Stimulated activated CD8-positive, alpha-beta memory T cell treated with anti-CD3 and anti-CD28 coated beads, Interleukin-12 subunit alpha, Interleukin-12 subunit beta, amount 100 ng/mL, for 4 hours (primary cell): ENCODE results near the gene APMAP.

ENCODE experiments used
- DNase-seq: peaks from one replicate; pipeline ENCODE4 v3.0.0-alpha.2; 2020; ENCODE audit warnings: low read depth

The APMAP gene

DNA sequence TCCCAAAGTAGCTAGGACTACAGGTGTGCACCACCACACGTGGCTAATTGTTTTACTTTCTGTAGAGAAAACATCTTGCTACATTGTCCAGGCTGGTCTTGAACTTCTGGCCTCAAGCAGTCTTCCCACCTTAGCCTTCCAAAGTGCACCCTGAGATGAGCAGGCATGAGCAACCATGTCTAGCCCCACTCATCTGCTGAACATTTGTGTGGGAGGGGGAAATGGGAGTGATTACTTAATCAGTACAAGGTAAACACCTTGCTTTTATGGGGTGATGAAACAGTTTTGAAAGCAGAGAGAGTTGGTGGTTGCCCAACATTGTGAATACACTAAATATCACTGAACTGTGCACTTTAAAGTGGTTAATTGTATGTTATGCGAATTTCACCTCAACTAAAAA is 5.3 kb downstream of the APMAP start:
- no peak for DNase-seq

DNA sequence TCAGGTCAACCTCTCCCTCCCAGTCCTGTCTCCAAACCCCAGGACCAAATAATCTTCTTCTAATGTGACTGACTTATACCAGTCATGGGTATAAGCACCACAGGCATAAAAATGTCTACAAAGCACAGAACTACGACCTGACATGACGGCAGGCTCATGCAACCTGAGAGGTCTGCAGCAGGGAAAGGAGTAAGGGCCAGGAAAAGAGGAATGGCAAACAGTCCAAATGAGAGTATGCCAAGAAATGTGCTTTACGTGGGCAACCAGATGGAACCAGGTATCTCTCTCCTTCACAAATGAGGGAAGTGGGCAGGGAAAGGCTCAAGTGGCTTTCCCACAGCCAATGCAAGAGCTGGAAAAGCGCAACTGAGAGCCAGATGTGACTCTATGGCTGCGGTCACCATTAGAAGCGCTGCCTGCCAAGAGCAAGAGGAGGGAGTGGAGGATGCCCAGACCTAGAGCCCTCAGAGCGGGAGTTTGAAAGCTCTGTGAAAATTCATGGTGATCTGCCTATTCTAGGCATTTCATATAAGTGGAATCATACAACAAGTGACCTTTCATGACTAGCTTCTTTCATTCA is 6.0 kb downstream of the APMAP start:
- DNase-seq = no peak

DNA sequence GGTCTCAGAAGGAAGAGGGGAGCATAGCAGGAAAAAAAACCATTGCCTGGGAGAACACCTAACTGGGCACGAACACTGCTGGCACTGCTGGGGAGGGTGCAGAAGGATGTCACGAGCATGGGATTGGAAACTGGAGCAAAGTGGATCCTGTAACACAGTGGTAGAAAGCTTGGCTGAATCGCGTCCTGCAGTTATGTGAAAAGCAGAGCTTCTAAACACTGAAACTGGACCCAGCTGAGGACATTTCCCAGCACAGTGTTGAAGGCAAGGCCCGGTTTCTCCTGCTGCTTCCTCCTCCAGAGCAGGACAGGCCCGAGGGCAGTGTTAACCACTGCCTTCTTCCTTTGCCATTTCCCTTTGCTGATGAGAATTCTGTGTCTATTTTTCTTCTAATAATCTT is 6.7 kb downstream of the APMAP start:
- no peak for DNase-seq

DNA sequence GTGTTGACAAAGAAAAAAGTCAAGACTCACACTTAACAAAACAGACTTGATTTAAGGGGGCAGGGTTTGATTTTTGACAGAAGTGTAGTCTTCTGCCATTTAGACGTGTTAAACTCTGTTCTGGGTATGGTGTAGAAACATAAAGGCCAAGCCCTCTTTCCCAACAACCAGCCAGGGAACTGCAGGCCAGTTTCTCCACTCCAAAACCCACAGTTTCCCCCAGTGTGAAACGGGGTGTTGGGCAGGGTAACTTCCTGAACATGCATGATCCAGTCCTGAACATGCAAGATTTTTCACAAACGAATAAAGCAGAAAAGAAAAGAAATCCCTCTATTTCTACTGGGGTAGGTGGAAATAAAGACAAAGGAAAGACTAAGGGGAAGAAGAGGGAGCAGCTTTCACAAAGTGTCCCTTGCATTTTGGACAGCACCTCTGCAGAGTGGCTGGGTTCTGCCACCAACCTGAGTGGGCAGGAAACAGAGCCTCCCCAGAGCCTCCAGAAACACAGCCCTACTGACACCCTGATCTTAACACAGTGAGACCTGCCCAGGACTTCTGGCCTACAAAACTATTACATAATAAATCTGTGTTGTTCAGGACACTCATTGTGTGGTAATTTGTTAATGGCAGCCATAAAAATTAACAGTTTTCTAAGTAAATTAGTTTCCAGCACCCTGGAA is 7.5 kb downstream of the APMAP start:
- DNase-seq = no peak

DNA sequence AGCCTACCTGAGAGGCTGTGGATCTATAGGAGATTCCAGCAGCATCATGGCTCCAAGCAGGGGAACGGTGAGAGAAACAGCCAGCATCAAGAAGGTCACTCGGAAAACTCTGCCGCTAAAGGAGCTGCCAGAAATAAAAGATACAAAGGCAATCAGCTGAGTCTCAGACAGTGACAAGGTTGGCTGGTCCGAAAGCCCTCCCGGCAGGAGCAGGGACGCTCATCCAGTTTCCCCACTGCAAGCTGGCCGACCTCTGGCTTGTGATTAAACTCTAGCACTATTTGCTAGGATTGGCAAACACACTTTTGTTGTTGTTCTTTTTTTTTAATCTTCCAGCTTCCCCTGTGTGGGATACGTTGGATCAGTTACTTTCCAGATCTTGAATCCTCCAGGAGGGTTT is 8.7 kb downstream of the APMAP start:
- DNase-seq = no peak

DNA sequence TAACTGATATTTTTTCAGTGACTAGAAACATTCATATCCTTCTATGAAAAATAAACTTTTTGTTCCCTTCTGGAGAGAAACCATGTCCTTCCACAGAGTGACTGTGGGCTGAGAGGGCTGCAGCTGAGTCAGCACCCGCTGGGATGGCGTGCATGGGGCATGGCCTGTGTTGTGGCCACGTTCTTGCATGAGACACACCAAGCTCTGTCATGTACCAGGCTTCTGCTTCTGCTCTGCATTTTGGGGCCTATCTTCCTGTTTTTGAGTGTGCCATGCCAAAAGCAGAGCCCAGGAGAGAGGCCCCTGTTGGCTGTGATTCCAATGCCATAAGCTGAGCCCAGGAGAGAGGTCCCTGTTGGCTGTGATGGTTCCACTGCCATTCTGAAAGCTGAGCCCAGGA is 10.8 kb downstream of the APMAP start:
- DNase-seq = no peak

DNA sequence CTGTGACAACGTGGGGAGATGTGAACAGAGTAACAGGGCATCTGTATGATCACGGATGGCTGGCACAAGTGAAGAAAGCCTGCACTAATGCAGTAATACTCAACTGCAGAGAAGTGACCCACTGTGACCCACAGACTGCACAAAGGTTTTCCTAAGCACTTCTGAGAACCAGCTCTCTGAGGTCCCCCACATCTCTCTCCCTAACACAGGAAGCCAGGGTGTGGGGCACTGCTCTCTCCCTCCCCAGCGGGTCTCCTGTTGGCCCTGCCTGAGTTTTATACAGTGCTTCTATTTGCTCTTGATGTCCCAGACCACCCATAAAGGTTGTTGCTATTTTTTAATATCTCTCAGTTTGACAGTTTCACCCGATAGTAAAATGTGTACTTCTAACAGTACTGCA is 11.3 kb downstream of the APMAP start:
- no peak for DNase-seq

DNA sequence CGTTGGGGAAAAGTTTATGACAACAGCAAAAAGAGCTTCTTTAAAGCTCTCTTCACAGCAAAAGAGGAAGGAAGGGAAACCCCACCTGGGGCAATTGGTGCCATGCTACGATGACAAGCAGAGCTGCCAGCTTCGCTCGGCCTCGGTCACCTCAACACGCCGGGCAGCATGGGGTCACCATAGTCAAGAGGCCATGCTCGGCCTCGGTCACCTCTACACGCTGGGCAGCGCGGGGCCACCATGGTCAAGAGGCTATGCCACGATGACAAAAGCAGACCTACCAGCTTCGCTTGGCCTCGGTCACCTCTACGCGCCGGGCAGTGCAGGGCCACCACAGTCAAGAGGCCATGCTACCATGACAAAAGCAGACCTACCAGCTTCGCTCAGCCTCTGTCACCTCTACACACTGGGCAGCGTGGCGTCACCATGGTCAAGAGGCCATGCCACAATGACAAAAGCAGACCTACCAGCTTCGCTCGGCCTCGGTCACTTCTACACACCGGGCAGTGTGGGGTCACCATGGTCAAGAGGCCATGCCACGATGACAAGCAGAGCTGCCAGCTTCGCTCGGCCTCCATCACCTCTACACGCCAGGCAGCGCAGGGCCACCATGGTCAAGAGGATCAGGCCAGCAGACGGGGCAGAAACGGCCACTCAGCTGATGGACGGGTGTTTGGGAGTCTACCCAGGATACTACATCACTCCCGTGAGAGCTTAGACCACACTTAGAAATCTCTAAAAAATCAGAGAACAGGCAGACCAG is 12.1 kb downstream of the APMAP start:
- DNase-seq = no peak

DNA sequence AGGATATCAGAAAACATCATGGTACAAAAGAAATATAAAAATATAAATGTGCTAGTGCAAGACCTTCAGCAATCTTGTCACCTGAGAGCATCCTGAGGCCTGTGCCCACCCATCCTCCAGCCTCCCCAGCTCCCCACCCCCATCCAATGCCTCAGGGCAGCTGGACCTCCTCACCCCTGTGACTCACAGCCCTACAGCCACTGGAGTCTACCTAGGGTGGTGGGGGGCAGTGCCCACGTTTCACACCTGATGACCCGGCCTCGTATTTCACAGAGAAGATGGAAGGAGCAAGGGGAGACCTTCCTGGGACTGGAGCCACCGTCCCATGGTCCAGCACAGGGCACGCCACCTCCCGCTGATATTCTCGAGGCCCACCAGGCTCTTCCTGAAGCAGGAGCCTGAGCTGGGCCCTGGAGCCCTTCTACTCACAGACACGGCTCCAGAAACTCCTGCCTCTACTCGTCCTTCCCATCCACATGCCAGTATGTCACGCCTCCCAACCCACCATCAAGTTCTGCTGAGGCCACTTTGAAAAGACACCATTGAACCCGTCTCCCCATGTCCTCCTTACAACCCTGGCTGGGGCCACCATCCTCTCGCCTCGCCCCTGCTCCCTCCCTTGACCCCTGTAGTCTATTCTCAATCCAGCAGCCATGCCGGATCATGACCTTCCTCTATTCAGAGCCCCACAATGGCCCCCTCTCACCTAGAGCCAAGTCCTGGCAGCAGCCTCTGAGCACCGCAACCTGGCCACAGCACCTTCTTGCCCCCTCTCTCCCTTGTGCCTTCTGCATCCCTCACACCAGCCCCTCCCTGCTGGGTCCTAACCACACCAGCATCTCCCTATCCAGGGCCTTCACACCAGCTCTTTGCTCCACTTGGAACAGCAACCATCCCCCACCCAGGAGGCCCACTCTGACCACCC is 13.3 kb downstream of the APMAP start:
- no peak for DNase-seq

DNA sequence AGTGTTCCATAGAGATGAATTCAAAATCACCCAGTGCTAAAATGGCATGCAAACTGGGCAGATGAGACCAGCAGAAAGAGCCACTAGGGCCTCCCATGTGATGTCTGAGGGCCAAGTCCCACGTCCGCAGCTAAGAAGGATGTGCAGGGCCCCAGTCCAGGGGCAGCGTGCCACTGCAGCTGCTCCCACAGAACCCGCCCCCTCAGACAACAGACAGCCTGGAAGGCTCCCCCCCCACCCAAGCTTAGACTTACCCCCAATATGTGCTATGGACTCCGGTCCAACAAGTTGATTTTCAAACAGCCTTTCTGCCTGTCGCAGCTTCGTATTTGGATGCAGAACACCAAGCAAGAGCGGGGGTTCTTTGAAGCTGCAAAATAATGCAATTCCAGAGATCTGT is 14.0 kb downstream of the APMAP start:
- DNase-seq = no peak

DNA sequence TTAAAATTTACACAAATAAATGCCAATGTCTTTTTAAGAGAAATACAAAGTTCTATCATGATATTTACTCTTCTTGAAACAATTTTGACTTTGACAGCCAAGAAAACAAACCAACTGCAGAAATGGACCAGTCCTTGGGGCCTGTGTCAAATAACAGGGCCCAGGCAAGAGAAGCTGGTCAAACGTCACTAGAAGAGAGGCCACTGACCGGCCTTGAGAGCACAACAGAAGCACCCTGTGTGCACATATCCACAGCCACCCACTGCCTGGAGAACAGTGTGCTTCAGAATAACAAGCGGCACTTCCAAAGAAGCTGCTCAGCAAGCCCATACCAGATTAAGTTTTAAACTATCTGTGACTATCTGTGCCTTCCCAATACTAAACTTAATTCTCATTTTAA is 14.8 kb downstream of the APMAP start:
- DNase-seq = no peak

DNA sequence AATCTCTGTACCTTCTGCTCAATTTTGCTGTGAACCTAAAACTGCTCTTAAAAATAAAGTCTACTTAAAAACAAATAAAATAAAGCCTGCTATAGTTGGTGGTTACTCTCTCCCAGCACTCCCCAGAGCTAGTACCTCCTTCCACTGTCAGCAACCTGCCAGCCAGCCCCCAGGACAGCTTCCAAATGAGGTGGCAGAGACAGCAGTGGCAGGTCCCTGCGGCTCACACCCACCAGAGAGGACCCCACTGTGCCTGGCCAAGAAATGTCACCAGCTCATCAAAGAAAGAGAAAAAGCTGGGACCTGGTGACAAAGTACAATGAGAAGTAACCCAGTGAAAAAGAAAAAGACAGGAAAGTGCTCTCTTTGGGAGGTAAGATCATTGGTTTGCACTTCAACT is 15.2 kb downstream of the APMAP start:
- DNase-seq = no peak

DNA sequence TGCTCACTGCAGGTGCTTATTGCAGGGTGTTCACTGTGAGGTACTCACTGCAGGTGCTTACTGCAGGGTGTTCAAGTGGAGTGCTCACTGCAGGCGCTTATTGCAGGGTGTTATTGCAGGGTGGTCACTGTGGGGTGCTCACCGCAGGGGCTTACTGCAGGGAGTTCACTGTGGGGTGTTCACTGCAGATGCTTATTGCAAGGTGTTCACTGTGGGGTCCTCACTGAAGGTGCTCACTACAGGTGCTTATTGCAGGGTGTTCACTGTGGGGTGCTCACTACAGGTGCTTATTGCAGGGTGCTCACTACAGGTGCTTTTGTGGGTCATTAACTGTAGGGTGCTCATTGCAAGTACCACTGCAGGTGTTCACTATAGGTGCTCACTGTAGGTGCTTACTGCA is 20.2 kb downstream of the APMAP start:
- no peak for DNase-seq

DNA sequence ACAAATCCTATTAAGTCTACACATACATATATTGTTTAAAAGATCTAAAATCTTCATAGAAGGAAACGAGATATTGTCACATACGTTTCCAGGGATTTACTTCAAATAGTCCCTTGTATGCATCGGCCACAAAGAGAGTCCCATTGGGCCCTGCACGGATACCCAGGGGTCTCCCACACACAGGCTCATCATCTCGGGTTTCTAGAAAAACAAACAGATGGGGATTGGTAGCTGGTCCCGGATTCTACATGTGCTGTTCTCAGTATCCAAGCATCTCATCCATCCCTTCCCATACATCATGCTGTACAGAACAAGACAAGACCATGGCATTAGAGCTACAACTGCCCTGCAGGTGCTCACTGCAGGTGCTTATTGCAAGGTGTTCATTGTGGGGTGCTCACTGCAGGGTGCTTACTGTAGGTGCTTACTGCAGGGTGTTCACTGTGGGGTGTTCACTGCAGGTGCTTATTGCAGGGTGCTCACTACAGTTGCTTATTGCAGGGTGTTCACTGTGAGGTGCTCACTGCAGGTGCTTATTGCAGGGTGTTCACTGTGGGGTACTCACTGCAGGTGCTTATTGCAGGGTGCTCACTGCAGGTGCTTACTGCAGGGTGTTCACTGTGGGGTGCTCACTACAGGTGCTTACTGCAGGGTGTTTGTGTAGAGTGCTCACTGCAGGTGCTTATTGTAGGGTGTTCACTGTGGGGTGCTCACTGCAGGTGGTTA is 21.0 kb downstream of the APMAP start:
- DNase-seq = no peak

DNA sequence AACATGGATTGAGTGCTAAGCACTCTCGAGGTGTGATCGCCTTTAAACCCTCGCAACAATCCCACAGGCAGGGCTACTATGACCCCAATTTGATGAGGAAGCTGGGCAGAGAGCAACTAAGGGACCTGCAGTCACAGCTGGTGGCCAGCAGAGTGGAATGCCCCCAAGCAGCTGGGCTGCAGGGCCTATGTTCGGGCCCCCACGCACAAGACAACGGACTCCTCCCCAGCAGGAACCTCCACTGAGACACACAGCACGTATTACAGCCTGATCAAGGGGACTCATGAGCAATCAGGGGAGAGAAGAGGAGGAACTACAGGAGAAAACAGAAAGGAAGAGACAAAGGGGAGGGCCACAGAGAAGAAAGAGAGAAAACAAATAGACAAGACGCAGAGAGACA is 21.8 kb downstream of the APMAP start:
- DNase-seq = no peak

DNA sequence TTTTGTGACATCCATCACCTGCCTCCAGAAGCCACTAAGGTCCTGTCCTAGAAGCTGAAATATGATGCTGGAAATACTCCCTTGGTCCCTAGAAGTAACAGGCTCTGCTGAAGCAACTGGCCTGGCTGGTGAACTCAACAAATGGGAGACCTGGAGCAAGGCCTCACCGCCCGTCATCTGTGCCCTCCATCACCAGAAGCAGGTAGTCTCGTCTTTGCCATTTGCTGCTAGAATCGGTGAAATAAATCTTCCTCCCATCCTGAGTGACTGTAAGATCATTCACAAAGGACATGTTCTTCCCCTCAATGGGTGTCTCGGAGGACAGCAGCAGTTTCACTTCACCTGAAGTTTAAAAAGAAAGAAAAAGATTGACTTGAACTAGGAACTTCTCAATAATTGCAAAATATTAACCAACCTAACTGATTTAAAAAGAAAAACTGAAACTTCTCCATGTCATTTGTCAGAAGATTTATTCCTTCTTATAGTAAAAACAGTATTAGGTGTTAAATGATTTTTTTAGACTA is 22.5 kb downstream of the APMAP start:
- no peak for DNase-seq

DNA sequence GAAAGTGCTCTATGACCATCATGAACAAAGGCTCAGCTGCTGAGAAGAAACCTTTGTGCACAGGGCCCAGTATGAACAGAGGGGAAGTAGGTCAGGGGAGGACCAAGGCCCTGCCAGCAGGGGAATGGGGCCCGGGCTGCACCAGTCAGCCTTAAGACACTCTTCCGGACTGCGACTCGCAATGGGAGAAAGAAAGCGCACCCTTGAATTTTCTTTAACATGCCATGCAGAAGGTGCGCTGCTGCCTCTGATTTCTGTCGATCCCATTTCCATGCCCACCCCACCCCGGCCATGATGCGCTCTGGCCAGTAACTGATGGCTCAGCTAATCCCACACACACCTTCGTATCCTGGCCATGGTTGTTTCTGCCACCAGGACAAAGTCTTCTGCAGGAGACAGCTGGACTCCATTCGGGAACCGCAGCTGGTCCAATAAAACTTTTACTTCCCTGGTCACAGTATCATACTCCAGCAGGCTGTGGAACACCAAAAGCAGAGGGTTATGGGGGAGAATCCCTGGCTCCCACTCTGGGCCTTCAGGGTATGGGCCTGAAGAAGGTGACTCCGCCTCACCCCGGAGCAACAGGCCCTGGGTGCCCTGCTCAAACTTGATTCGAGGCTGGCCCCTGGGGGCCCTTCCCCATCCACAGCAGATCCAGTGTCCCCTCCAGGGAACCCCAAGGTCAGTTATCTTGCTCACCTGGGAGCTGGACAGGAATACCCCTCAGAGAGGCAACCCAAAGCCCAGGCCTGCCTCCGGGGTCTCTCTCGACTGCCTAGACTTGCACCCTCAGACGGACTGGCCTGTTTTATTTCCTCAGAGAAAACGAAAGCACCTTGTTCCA is 23.1 kb downstream of the APMAP start:
- no peak for DNase-seq

DNA sequence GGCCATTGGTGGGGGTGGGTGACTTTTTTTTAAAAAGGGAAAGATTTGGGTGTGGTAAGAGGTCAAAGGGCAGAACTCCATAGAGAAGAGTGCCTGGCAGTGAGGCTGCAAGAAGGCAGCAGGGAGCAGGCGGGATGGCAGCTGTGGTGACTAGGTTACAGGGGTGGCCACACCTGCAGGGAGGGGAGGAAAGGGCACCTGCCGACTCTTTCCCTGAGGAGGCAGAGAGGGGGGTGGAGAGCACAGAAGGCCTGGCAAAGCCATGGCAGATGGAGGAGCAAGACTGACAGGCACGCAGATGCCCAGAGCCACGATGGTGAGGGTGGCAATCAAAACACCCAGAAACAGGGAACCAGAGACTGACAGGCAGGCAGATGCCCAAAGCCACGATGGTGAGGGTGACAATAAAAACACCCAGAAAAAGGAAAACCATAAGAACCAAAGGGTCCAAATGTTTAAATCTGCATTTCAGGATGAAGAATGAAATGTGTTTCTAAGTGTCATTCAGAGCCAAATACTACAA is 24.2 kb downstream of the APMAP start:
- DNase-seq = no peak

DNA sequence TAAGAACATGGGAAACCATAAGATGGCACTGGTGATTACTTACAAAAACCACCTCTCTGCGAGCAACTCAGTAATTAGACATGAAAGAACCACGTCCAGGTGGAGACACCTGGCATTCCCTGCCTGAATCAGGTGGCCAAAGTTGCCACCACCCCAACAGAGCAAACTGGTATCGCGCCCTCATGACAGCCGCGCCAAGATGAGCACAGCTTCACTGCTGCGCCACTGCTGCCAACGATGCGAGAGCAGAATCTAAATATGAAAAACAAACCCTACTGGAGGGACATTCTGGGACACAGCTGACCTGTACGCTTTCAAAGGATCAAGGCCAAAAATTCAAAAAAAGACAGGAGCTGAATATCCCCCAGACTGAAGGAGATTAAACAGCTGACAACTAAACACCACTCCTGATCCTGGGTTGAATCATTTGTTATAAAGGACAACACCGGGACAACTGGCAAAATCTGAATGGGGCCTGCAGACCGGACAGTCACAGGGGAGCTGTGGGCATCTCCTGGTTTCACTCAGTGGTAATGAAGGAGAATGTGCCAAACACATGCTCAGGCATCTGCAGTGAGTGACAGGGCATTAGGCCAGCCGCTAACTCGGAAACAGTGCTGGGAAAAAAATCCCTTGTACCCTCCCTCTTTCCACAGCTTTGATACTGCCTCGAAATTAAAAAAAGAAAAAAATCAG is 26.1 kb downstream of the APMAP start:
- DNase-seq = no peak
